ENCODE data around the gene NDE1. TPM values are rescaled to one million over a fixed set of nuclear protein-coding genes. Genes with fewer than 3 reads are reported as not detected.

Gene NDE1
- polyA plus RNA-seq, 2 of the 4 experiments (the other 2 are of a cell fraction) = 27.6 to 30.6 TPM

- TF ChIP-seq RAD21 (conservative IDR thresholded peaks at IDR 0.05 in 1 of 2, IDR thresholded peaks at IDR 0.05 in 1 of 2) (no peak), RARB (CRISPR knock-in tag; IDR thresholded peaks at IDR 0.05) (no peak), HMGXB4 (CRISPR knock-in tag; IDR thresholded peaks at IDR 0.05; ENCODE audit: borderline replicate concordance) (no peak), TP53 (CRISPR knock-in tag; IDR thresholded peaks at IDR 0.05) (no peak)
- ChIA-PET CTCF (interaction anchor here (1.0 kb wide), 1 partner anchor 31 kb away, joined by 3 read pairs; no protein-coding TSS in a partner anchor), POLR2A (no interaction called here)
- H3K4me1 ChIP-seq = peaks cover 22% of the 10 kb centered on the region
- ATAC-seq (no peak), DNase-seq (ENCODE audit: low read depth in 1 of 2, low spot score in 1 of 2) (no peak), FAIRE-seq (no peak)
- no peak overlapping the region for H3K27ac ChIP-seq
- H3K9me3 ChIP-seq = no peaks in the 10 kb centered on the region
- no peak overlapping the region for H3K4me2 ChIP-seq
- WGBS (ENCODE audit: missing lambda C conversion rate) = 92% methylated on average over 10 of the region's 10 CpGs
- no peak overlapping the region for H3K4me3 ChIP-seq
Measured at GRCh38 chr16:15676506-15676905, 26.5 kb downstream of the NDE1 start.

GRCh38 chr16:15677447-15677846 is 27.4 kb downstream of the NDE1 start:
- Histone ChIP-seq H3K27ac (no peak overlapping the region), H3K4me3 (no peak overlapping the region), H3K4me1 (peaks cover 21% of the 10 kb centered on the region), H3K9me3 (no peaks in the 10 kb centered on the region), H3K4me2 (no peak overlapping the region)
- TF ChIP-seq KDM1A (IDR thresholded peaks at IDR 0.05; ENCODE audit: low read depth) = no peak
- TF ChIP-seq ZSCAN20 (CRISPR knock-in tag; IDR thresholded peaks at IDR 0.05) = no peak
- no peak for TF ChIP-seq RFX5 (IDR thresholded peaks at IDR 0.05)
- TF ChIP-seq CEBPB (IDR thresholded peaks at IDR 0.05) = no peak
- TF ChIP-seq CHD4 (IDR thresholded peaks at IDR 0.05; ENCODE audit: borderline replicate concordance) = no peak
- TF ChIP-seq BCL3 (IDR thresholded peaks at IDR 0.05) = no peak
- no peak for TF ChIP-seq CBX2 (IDR thresholded peaks at IDR 0.05; ENCODE audit: borderline replicate concordance, low read depth)
- no peak for TF ChIP-seq HOXB5 (CRISPR knock-in tag; IDR thresholded peaks at IDR 0.05)
- no peak for ATAC-seq
- no peak for FAIRE-seq
- DNase-seq (ENCODE audit: low read depth in 1 of 2, low spot score in 1 of 2) = no peak
- CTCF ChIA-PET = no interaction called here
- WGBS (ENCODE audit: missing lambda C conversion rate) = 93% methylated on average over 5 of the region's 5 CpGs
- POLR2A ChIA-PET = no interaction called here

- ChIA-PET CTCF (interaction anchor here (0.6 to 2.4 kb wide), 18 partner anchors 9 to 77 kb away, joined by 3 to 12 read pairs (median 4); partner anchors contain the start of gene MARF1), POLR2A (interaction anchor here (0.5 to 1.5 kb wide), 2 partner anchors 23 to 39 kb away, joined by 3 to 6 read pairs; partner anchors contain the start of gene MARF1)
- Histone ChIP-seq H3K27ac (peak overlapping the region; percentile 58 to 76), H3K4me1 (peaks cover 12% of the 10 kb centered on the region; the same call in 2 of the 3 replicates), H3K9me3 (no peaks in the 10 kb centered on the region), H3K4me3 (no peak overlapping the region), H3K4me2 (peak overlapping the region; percentile 44)
- FAIRE-seq (no peak), DNase-seq (ENCODE audit: low read depth in 1 of 2, low spot score in 1 of 2) (peak; percentile 64 to 80), ATAC-seq (peak; percentile 97 to 98)
- WGBS (ENCODE audit: missing lambda C conversion rate) = 24% methylated on average over 7 of the region's 7 CpGs
- no peak for TF ChIP-seq FOSB (CRISPR knock-in tag; IDR thresholded peaks at IDR 0.05)
- peak; percentile 32 to 36; a peak in 3 of 5 replicates for TF ChIP-seq RAD21 (conservative IDR thresholded peaks at IDR 0.05 in 1 of 2, IDR thresholded peaks at IDR 0.05 in 1 of 2)
- TF ChIP-seq NR3C1 (IDR thresholded peaks at IDR 0.05) = no peak
- TF ChIP-seq HDAC2 (IDR thresholded peaks at IDR 0.05) = no peak
- TF ChIP-seq USF2 (IDR thresholded peaks at IDR 0.05) = peak; percentile 68
- TF ChIP-seq EHMT2 (IDR thresholded peaks at IDR 0.05; ENCODE audit: low read depth) = no peak
- peak; percentile 54 for TF ChIP-seq CTCF (IDR thresholded peaks at IDR 0.05)
- TF ChIP-seq HMGXB4 (CRISPR knock-in tag; IDR thresholded peaks at IDR 0.05; ENCODE audit: borderline replicate concordance) = no peak
- TF ChIP-seq SMC3 (IDR thresholded peaks at IDR 0.05) = peak; percentile 31; the same call in 1 of the 3 replicates
- no peak for TF ChIP-seq NPAS2 (CRISPR knock-in tag; IDR thresholded peaks at IDR 0.05; ENCODE audit: borderline replicate concordance)
- TF ChIP-seq BCL3 (IDR thresholded peaks at IDR 0.05) = no peak
- no peak for TF ChIP-seq CHD4 (IDR thresholded peaks at IDR 0.05; ENCODE audit: borderline replicate concordance)
- TF ChIP-seq FOSL2 (IDR thresholded peaks at IDR 0.05) = 0 out of 2 replicates have a peak, but pooled peaks have one; percentile 53
- TF ChIP-seq FOSL2 (CRISPR knock-in tag; IDR thresholded peaks at IDR 0.05) = peak; percentile 90
- no peak for TF ChIP-seq RARB (CRISPR knock-in tag; IDR thresholded peaks at IDR 0.05)
Measured at GRCh38 chr16:15682105-15682570, 32.1 kb downstream of the NDE1 start.

Data from A549 (cell line).